Astrocyte (in vitro differentiated cells and primary cell): ENCODE measurements around the gene COMMD1.

Source experiments
- EZH2 ChIP-seq: IDR thresholded peaks from 2 replicates; pipeline ENCODE4 v1.6.1; 2012; ENCODE audit warnings: mild to moderate bottlenecking, low read length, inconsistent platforms; ENCODE audit not compliant: insufficient read depth
- TF ChIP-seq, protein P1 (sequence below): IDR thresholded peaks from 2 replicates; pipeline ENCODE4 v1.5.1; 2011; ENCODE audit warnings: low read depth, mild to moderate bottlenecking, inconsistent platforms, low read length, moderate library complexity; ENCODE audit not compliant: insufficient read depth

DNA sequence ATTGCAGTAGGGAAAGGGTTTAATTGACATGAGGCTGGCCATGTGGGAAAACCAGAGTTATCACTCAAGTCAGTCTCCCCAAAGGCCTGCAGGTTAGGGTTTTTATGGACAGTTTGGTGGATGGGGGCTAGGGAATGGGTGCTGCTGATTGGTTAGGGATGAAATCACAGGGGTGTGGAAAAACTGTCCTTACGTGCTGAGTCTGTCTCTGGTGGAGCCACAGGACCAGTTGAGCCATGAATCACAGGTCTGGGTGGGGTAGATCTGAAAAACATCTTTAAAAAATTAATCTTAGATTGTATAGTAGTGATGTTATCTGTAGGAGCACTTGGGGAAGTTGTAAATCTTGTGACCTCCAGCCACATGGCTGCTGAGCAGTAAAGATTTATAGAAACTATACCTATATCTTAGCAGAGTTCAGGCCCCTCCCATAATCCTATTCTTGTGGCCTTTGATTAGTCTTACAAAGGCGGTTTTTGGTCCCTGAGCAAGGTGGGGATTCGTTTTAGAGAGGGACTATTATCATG, 139.6 kb downstream of the COMMD1 start:
- TF ChIP-seq, protein P1, sequence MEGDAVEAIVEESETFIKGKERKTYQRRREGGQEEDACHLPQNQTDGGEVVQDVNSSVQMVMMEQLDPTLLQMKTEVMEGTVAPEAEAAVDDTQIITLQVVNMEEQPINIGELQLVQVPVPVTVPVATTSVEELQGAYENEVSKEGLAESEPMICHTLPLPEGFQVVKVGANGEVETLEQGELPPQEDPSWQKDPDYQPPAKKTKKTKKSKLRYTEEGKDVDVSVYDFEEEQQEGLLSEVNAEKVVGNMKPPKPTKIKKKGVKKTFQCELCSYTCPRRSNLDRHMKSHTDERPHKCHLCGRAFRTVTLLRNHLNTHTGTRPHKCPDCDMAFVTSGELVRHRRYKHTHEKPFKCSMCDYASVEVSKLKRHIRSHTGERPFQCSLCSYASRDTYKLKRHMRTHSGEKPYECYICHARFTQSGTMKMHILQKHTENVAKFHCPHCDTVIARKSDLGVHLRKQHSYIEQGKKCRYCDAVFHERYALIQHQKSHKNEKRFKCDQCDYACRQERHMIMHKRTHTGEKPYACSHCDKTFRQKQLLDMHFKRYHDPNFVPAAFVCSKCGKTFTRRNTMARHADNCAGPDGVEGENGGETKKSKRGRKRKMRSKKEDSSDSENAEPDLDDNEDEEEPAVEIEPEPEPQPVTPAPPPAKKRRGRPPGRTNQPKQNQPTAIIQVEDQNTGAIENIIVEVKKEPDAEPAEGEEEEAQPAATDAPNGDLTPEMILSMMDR: no peak
- no peak for TF ChIP-seq EZH2
